T follicular helper cell (primary cell): ENCODE results near the gene LRP8.

Source experiments
- DNase-seq: peaks from one replicate; pipeline ENCODE4 v3.0.0-alpha.2; 2020; ENCODE audit warnings: low read depth
- total RNA-seq, 2 experiments: gene quantifications; one replicate each; lab custom pipeline; 2026; lab: John Stamatoyannopoulos, UW

LRP8 gene
- 87.8 to 111 reads per million in 2 experiments for total RNA-seq

- peak; percentile 65 for DNase-seq
Measured at GRCh38 chr1:53328009-53328461, at the start of gene LRP8. TSS of gene LRP8 (minus strand) at chr1:53328070. CDS start at chr1:53327912, 158 bp downstream.

GRCh38 chr1:53377438-53377841, 49.6 kb upstream of the LRP8 start:
- no peak for DNase-seq

- no peak for DNase-seq
Measured at GRCh38 chr1:53376742-53377437, 49.0 kb upstream of the LRP8 start.

GRCh38 chr1:53376041-53376461, 48.2 kb upstream of the LRP8 start:
- no peak for DNase-seq

- DNase-seq: no peak
Measured at GRCh38 chr1:53375440-53375839, 47.6 kb upstream of the LRP8 start.

GRCh38 chr1:53373246-53373645, 45.4 kb upstream of the LRP8 start:
- DNase-seq: no peak

GRCh38 chr1:53372501-53372951, 44.7 kb upstream of the LRP8 start:
- DNase-seq: no peak

GRCh38 chr1:53371851-53372250, 44.0 kb upstream of the LRP8 start:
- DNase-seq: no peak

GRCh38 chr1:53371121-53371666, 43.3 kb upstream of the LRP8 start:
- no peak for DNase-seq

GRCh38 chr1:53370369-53370961, 42.6 kb upstream of the LRP8 start:
- DNase-seq: no peak

- DNase-seq: no peak
Measured at GRCh38 chr1:53369761-53370160, 41.9 kb upstream of the LRP8 start.

GRCh38 chr1:53369034-53369750, 41.3 kb upstream of the LRP8 start:
- DNase-seq: no peak

GRCh38 chr1:53368314-53369033, 40.6 kb upstream of the LRP8 start:
- no peak for DNase-seq

GRCh38 chr1:53367503-53368313, 39.8 kb upstream of the LRP8 start:
- no peak for DNase-seq

GRCh38 chr1:53366901-53367502, 39.1 kb upstream of the LRP8 start:
- no peak for DNase-seq

GRCh38 chr1:53365437-53366063, 37.7 kb upstream of the LRP8 start:
- no peak for DNase-seq

GRCh38 chr1:53362851-53363642, 35.2 kb upstream of the LRP8 start:
- DNase-seq: no peak

GRCh38 chr1:53362270-53362669, 34.4 kb upstream of the LRP8 start:
- DNase-seq: no peak

GRCh38 chr1:53361541-53361961, 33.7 kb upstream of the LRP8 start:
- DNase-seq: no peak
